ENCODE measurements around the gene EXD2. TPM values are rescaled to one million over a fixed set of nuclear protein-coding genes. Genes with fewer than 3 reads are reported as not detected.

EXD2 gene
- total and polyA plus RNA-seq, 2 of the 13 experiments (the other 11 are each of a cell fraction or from before 2014, with no cell fraction given), result 9.5 to 15.1 TPM

DNA sequence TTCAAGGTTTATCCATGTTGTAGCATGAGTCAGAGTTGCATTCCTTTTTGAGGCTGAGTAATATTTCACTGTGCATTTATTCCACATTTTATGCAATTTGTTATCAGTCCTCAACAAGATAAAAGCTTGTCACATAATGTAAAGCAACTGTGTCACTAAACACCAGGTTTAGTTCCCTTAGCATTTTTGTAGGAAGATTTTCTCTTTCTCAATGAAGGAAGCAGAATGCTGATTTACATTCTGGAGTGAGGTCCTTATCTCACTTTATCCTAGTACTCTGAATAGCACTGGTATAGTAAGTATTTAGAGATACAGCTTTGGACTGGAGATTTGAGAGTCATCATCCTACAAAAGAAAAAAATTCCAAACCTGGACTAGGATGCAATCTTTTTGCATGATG, 9.8 kb upstream of the EXD2 start:
- Histone ChIP-seq H3K4me2 (ENCODE audit: low read depth, low read length) (no peak overlapping the region), H3K9ac (ENCODE audit: insufficient read depth, low read depth, low read length) (no peak overlapping the region), H3K27ac (ENCODE audit: extremely low read length, insufficient read depth, low read length) (no peak overlapping the region), H3K79me2 (ENCODE audit: insufficient read depth, low read length) (no peaks in the 10 kb centered on the region), H3K27me3 (ENCODE audit: control insufficient read depth in 1 of 2, insufficient read depth in 2 of 2, low read length in 2 of 2) (peaks cover 0 to 3% of the 10 kb centered on the region in 2 experiments; a peak in 1 of 5 replicates), H3K36me3 (replicated peaks in 1 of 2; ENCODE audit: control insufficient read depth in 1 of 2, insufficient read depth in 2 of 2, low read length in 2 of 2) (no peaks in the 10 kb centered on the region), H3K4me1 (ENCODE audit: insufficient read depth, low read length) (peaks cover 13% of the 10 kb centered on the region), H3K9me3 (ENCODE audit: low read length) (no peaks in the 10 kb centered on the region), H3K4me3 (replicated peaks in 1 of 3; ENCODE audit: insufficient read depth in 1 of 3, low read depth in 2 of 3, low read length in 3 of 3) (no peak overlapping the region), H4K20me1 (ENCODE audit: insufficient read depth, low read length) (no peaks in the 10 kb centered on the region), H2AFZ (ENCODE audit: low read length) (no peak overlapping the region)
- no TSS peak for BruUV-seq (replicated peaks)
- FAIRE-seq, result no peak
- intact Hi-C loops (cut with micrococcal nuclease; ENCODE audit: unreplicated experiment) (no loop called here), in situ Hi-C loops (cut with HindIII; ENCODE audit: extremely low pct_ligation_motif_present, low pct_unique_long_range_greater_than_20kb) (no loop called here)
- CTCF ChIA-PET (ENCODE audit: low intra/inter-chr PET ratio, low total read pairs), result no interaction called here
- no peak for DNase-seq (ENCODE audit: low spot score)
- ATAC-seq, result no peak
- TF ChIP-seq AGO1 (IDR thresholded peaks at IDR 0.05; ENCODE audit: low read depth, low read length, poor library complexity, severe bottlenecking) (no peak), ZNF274 (CRISPR knock-in tag; IDR thresholded peaks at IDR 0.05) (no peak), ZNF878 (CRISPR knock-in tag; IDR thresholded peaks at IDR 0.05) (no peak), ZNF614 (CRISPR knock-in tag; IDR thresholded peaks at IDR 0.05; ENCODE audit: borderline replicate concordance) (no peak), BRCA1 (CRISPR knock-in tag; IDR thresholded peaks at IDR 0.05) (no peak), ZNF431 (CRISPR knock-in tag; IDR thresholded peaks at IDR 0.05; ENCODE audit: borderline replicate concordance, low read depth) (no peak), RFX5 (IDR thresholded peaks at IDR 0.05; ENCODE audit: low read depth, low read length) (no peak), TBX3 (IDR thresholded peaks at IDR 0.05; ENCODE audit: borderline replicate concordance) (no peak), BRD4 (CRISPR knock-in tag; IDR thresholded peaks at IDR 0.05) (no peak), ZFP36 (IDR thresholded peaks at IDR 0.05; ENCODE audit: borderline replicate concordance, low read depth, low read length, partially characterized antibody) (no peak), RAD51 (IDR thresholded peaks at IDR 0.05; ENCODE audit: borderline replicate concordance) (no peak)
- TF ChIP-seq, protein P1, sequence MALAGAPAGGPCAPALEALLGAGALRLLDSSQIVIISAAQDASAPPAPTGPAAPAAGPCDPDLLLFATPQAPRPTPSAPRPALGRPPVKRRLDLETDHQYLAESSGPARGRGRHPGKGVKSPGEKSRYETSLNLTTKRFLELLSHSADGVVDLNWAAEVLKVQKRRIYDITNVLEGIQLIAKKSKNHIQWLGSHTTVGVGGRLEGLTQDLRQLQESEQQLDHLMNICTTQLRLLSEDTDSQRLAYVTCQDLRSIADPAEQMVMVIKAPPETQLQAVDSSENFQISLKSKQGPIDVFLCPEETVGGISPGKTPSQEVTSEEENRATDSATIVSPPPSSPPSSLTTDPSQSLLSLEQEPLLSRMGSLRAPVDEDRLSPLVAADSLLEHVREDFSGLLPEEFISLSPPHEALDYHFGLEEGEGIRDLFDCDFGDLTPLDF (CRISPR knock-in tag; IDR thresholded peaks at IDR 0.05), result no peak
- TF ChIP-seq, protein P2, sequence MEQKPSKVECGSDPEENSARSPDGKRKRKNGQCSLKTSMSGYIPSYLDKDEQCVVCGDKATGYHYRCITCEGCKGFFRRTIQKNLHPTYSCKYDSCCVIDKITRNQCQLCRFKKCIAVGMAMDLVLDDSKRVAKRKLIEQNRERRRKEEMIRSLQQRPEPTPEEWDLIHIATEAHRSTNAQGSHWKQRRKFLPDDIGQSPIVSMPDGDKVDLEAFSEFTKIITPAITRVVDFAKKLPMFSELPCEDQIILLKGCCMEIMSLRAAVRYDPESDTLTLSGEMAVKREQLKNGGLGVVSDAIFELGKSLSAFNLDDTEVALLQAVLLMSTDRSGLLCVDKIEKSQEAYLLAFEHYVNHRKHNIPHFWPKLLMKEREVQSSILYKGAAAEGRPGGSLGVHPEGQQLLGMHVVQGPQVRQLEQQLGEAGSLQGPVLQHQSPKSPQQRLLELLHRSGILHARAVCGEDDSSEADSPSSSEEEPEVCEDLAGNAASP (CRISPR knock-in tag; IDR thresholded peaks at IDR 0.05; ENCODE audit: borderline replicate concordance), result no peak
- TF ChIP-seq, protein P3, sequence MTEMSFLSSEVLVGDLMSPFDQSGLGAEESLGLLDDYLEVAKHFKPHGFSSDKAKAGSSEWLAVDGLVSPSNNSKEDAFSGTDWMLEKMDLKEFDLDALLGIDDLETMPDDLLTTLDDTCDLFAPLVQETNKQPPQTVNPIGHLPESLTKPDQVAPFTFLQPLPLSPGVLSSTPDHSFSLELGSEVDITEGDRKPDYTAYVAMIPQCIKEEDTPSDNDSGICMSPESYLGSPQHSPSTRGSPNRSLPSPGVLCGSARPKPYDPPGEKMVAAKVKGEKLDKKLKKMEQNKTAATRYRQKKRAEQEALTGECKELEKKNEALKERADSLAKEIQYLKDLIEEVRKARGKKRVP (CRISPR knock-in tag; IDR thresholded peaks at IDR 0.05), result no peak
- TF ChIP-seq, protein P4, sequence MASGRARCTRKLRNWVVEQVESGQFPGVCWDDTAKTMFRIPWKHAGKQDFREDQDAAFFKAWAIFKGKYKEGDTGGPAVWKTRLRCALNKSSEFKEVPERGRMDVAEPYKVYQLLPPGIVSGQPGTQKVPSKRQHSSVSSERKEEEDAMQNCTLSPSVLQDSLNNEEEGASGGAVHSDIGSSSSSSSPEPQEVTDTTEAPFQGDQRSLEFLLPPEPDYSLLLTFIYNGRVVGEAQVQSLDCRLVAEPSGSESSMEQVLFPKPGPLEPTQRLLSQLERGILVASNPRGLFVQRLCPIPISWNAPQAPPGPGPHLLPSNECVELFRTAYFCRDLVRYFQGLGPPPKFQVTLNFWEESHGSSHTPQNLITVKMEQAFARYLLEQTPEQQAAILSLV (CRISPR knock-in tag; IDR thresholded peaks at IDR 0.05; ENCODE audit: borderline replicate concordance), result no peak
- POLR2A ChIA-PET, result interaction anchor here (0.6 kb wide), 1 partner anchor 10 kb away, joined by 3 read pairs; the partner anchor contains the start of gene EXD2

All from HepG2 (cell line).